ENCODE data around the gene TBCEL.

DNA sequence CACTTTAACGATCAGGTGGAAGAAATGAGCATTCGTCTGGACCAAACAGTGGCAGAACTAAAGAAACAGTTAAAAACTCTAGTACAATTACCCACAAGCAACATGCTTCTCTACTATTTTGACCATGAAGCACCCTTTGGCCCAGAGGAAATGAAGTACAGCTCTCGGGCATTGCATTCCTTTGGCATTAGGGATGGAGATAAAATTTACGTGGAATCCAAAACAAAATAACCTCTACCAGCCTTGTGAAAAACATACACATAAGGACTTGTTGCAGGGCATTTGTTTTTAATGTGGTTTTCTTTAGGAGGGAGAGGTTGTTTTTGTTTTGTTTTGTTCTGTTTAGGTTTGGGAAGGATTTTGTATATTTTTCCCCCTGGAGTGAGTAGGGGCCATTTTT is 63.0 kb downstream of the TBCEL start:
- TF ChIP-seq POLR2A (IDR thresholded peaks at IDR 0.05): no peak
- TF ChIP-seq, protein P1, sequence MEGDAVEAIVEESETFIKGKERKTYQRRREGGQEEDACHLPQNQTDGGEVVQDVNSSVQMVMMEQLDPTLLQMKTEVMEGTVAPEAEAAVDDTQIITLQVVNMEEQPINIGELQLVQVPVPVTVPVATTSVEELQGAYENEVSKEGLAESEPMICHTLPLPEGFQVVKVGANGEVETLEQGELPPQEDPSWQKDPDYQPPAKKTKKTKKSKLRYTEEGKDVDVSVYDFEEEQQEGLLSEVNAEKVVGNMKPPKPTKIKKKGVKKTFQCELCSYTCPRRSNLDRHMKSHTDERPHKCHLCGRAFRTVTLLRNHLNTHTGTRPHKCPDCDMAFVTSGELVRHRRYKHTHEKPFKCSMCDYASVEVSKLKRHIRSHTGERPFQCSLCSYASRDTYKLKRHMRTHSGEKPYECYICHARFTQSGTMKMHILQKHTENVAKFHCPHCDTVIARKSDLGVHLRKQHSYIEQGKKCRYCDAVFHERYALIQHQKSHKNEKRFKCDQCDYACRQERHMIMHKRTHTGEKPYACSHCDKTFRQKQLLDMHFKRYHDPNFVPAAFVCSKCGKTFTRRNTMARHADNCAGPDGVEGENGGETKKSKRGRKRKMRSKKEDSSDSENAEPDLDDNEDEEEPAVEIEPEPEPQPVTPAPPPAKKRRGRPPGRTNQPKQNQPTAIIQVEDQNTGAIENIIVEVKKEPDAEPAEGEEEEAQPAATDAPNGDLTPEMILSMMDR (IDR thresholded peaks at IDR 0.05): no peak
